ENCODE results near the gene SLC25A6. TPM values are rescaled to one million over a fixed set of nuclear protein-coding genes. Genes with fewer than 3 reads are reported as not detected.

The SLC25A6 gene
- total RNA-seq, 1 donor from 2014 or later: 453 TPM

- H3K4me3 Mint-ChIP-seq: no peak overlapping the region
- no peak for TF ChIP-seq CTCF (IDR thresholded peaks at IDR 0.05; ENCODE audit: unreplicated experiment)
- peaks cover 2% of the 10 kb centered on the region for H3K36me3 Mint-ChIP-seq
- H3K4me1 Mint-ChIP-seq: no peaks in the 10 kb centered on the region
- no peaks in the 10 kb centered on the region for H3K27me3 Mint-ChIP-seq (ENCODE audit: low read depth)
- H3K27ac Mint-ChIP-seq: no peak overlapping the region
- DNase-seq (ENCODE audit: low spot score in 2 of 2, unreplicated experiment in 2 of 2): no peak
- H3K9me3 Mint-ChIP-seq: peaks cover 5% of the 10 kb centered on the region
These were observed 50.2 kb downstream of the SLC25A6 start for GRCh38 chrX:1341545-1342184.

- Mint-ChIP-seq H3K36me3 (peaks cover 2% of the 10 kb centered on the region), H3K27me3 (ENCODE audit: low read depth) (no peaks in the 10 kb centered on the region), H3K4me3 (peak overlapping the region; percentile 28), H3K27ac (peak overlapping the region; percentile 23), H3K4me1 (no peaks in the 10 kb centered on the region), H3K9me3 (peaks cover 5% of the 10 kb centered on the region)
- no peak for TF ChIP-seq CTCF (IDR thresholded peaks at IDR 0.05; ENCODE audit: unreplicated experiment)
- DNase-seq (ENCODE audit: low spot score in 2 of 2, unreplicated experiment in 2 of 2): no peak
These were observed 54.7 kb downstream of the SLC25A6 start for GRCh38 chrX:1336948-1337779.

- no peak for TF ChIP-seq CTCF (IDR thresholded peaks at IDR 0.05; ENCODE audit: unreplicated experiment)
- Mint-ChIP-seq H3K4me3 (peak within 1 kb of the TSS; percentile 28), H3K27me3 (ENCODE audit: low read depth) (no peaks in the 10 kb centered on the region), H3K9me3 (peaks cover 1% of the 10 kb centered on the region), H3K4me1 (no peaks in the 10 kb centered on the region), H3K27ac (peak within 1 kb of the TSS; percentile 23), H3K36me3 (no peaks in the 10 kb centered on the region)
- DNase-seq (ENCODE audit: low spot score in 2 of 2, unreplicated experiment in 2 of 2): no peak
These were observed 55.5 kb downstream of the SLC25A6 start, which contains the start of gene IL3RA for GRCh38 chrX:1336331-1336943. TSS of gene IL3RA (plus strand) at chrX:1336785. CDS start at chrX:1341766, 4,981 bp downstream.

Other genes with a start within 250 kb of the SLC25A6 start
- not detected in 3 replicates for gene CRLF2, start 179.5 kb downstream of the SLC25A6 start, total RNA-seq
- 5.7 to 9.7 TPM (median 7.5 TPM) in 3 replicates for gene CSF2RA, start 123.3 kb downstream of the SLC25A6 start, total RNA-seq
- 0.16 to 0.20 TPM in 2 of 3 replicates, not detected in the other for gene IL3RA, start 55.3 kb downstream of the SLC25A6 start, total RNA-seq
- gene ASMTL, start 60.8 kb upstream of the SLC25A6 start, total RNA-seq: 30.1 to 31.9 TPM (median 31.2 TPM) in 3 replicates
- gene P2RY8, start 145.1 kb upstream of the SLC25A6 start, total RNA-seq: not detected in 3 replicates
- 74.0 to 77.0 TPM (median 74.8 TPM) in 3 replicates for gene AKAP17A, start 199.5 kb upstream of the SLC25A6 start, total RNA-seq
- 0.45 to 0.54 TPM (median 0.51 TPM) in 3 replicates for gene ASMT, start 222.9 kb upstream of the SLC25A6 start, total RNA-seq

All from mesothelial cell of epicardium (in vitro differentiated cells).